AG10803 (cell line): ENCODE results near the gene MICA.

Experiments used
- DNase-seq: peaks from one replicate; pipeline ENCODE4 v3.0.0; 2010; ENCODE audit warnings: low read depth
- H3K4me3 ChIP-seq: 2 replicates; pipeline ENCODE4 v1.5.1; 2011; ENCODE audit warnings: mild to moderate bottlenecking, low read length, control low read depth
- CTCF ChIP-seq: conservative IDR thresholded peaks from 2 replicates; pipeline ENCODE4 v1.5.1; 2011; ENCODE audit warnings: mild to moderate bottlenecking, low read length, control low read depth, inconsistent platforms

Gene MICA

DNA sequence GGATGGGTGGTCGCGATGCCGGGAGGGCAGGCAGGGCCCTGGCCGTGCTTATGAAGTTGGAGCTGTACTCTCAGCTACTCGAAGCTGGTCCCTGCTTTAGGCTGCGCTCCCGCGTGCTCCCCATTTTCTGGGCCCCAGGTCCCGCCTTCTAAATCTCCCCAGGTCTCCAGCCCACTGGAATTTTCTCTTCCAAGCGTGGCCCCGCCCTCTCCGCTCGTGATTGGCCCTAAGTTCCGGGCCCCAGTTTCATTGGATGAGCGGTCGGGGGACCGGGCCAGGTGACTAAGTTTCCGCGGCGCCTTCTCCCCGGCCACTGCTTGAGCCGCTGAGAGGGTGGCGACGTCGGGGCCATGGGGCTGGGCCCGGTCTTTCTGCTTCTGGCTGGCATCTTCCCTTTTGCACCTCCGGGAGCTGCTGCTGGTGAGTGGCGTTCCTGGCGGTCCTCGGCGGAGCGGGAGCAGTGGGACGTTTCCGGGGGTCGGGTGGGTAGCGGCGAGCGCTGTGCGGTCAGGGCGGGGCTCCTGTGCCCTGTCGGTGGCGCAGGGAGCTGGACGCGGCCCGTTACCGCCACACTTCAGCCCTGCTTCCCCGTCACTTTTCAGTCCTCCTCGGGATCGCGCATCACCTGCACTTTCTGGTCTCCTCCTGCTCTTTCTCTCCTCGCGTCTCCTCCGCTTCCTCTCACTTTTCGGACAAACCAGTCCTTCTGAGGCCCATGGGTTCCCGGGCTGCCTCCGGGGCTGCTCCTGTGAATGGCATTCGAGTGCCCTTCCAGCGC, at the start of gene MICA:
TSS of gene MICA (plus strand) at position 313 of the 778 bp plus-strand sequence. CDS start at position 351, 38 bp downstream.
- H3K4me3 ChIP-seq = peak within 1 kb of the TSS; percentile 82
- DNase-seq = peak; percentile 74
- no peak for TF ChIP-seq CTCF

GRCh38 chr6:31354158-31354863, 49.1 kb upstream of the MICA start:
- TF ChIP-seq CTCF = no peak

GRCh38 chr6:31354864-31355582, 48.4 kb upstream of the MICA start:
- no peak for TF ChIP-seq CTCF
- H3K4me3 ChIP-seq = peak overlapping the region; percentile 12
- DNase-seq = no peak

More at GRCh38 chr6:31354158-31354863, 49.1 kb upstream of the MICA start:
- H3K4me3 ChIP-seq = no peak overlapping the region
- DNase-seq = no peak

- peak overlapping the region; percentile 69 for H3K4me3 ChIP-seq
These were observed 47.8 kb upstream of the MICA start for GRCh38 chr6:31355583-31355948.

GRCh38 chr6:31356216-31356945, 47.0 kb upstream of the MICA start:
- DNase-seq = peak; percentile 23
- no peak for TF ChIP-seq CTCF

More at GRCh38 chr6:31355583-31355948, 47.8 kb upstream of the MICA start:
- DNase-seq = no peak
- TF ChIP-seq CTCF = no peak

DNA sequence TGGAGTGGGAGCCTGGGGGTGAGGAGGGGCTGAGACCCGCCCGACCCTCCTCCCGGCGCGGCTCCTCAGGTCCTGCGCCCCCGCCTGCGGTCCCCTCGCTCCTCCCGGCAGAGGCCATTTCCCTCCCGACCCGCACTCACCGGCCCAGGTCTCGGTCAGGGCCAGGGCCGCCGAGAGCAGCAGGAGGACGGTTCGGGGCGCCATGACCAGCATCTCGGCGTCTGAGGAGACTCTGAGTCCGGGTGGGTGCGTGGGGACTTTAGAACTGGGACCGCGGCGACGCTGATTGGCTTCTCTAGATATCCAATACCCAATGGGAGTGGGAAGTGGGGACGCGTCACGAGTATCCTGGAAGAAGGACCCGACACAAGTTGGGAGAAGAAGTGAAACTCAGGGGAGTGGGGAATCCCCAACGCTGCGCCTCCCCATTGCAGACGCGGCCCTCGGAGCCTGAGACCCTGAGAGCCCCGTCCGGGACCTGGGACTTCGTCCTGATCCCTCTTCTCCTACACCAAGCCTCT, 46.4 kb upstream of the MICA start, which contains the start of gene HLA-B:
TSS of gene HLA-B (minus strand) at position 234 of the 521 bp plus-strand sequence. CDS start at position 213, 21 bp downstream.
- DNase-seq = peak; percentile 81
- TF ChIP-seq CTCF = no peak
- H3K4me3 ChIP-seq = peak within 1 kb of the TSS; percentile 69

More at GRCh38 chr6:31356216-31356945, 47.0 kb upstream of the MICA start:
- peak overlapping the region; percentile 69 for H3K4me3 ChIP-seq
